Measurements from ENCODE around the gene AJUBA.

AJUBA gene

GRCh38 chr14:22998329-22999012 lies 16.1 kb upstream of the AJUBA start:
- Histone ChIP-seq H4K20me1 (ENCODE audit: insufficient read depth, low read length) (no peaks in the 10 kb centered on the region), H3K9me3 (ENCODE audit: insufficient read depth, low read length) (no peaks in the 10 kb centered on the region), H3K9ac (ENCODE audit: low read length) (no peak overlapping the region), H3K79me2 (ENCODE audit: low read length) (no peaks in the 10 kb centered on the region), H3K27me3 (ENCODE audit: low read depth, low read length) (no peaks in the 10 kb centered on the region), H3K4me1 (ENCODE audit: low read length) (peaks cover 3% of the 10 kb centered on the region; the same call in 1 of the 2 replicates), H3K27ac (ENCODE audit: low read length) (no peak overlapping the region), H2AFZ (ENCODE audit: low read depth, low read length) (no peak overlapping the region), H3K4me3 (ENCODE audit: low read length) (no peak overlapping the region), H3K36me3 (replicated peaks; ENCODE audit: low read depth, low read length) (no peaks in the 10 kb centered on the region), H3K4me2 (ENCODE audit: low read length) (no peak overlapping the region)
- TF ChIP-seq CTCF (IDR thresholded peaks at IDR 0.05; ENCODE audit: low read depth, low read length) (no peak), EZH2phosphoT487 (IDR thresholded peaks at IDR 0.05; ENCODE audit: low read depth) (no peak)

GRCh38 chr14:22997676-22998323 lies 15.4 kb upstream of the AJUBA start:
- Histone ChIP-seq H3K27ac (ENCODE audit: low read length) (no peak overlapping the region), H3K9ac (ENCODE audit: low read length) (no peak overlapping the region), H3K4me1 (ENCODE audit: low read length) (peaks cover 3% of the 10 kb centered on the region; the same call in 1 of the 2 replicates)

GRCh38 chr14:22996768-22997654 lies 14.7 kb upstream of the AJUBA start:
- H3K27me3 ChIP-seq (ENCODE audit: low read depth, low read length), result no peaks in the 10 kb centered on the region
- H3K4me3 ChIP-seq (ENCODE audit: low read length), result no peak overlapping the region
- no peak overlapping the region for H2AFZ ChIP-seq (ENCODE audit: low read depth, low read length)
- H4K20me1 ChIP-seq (ENCODE audit: insufficient read depth, low read length), result no peaks in the 10 kb centered on the region
- H3K27ac ChIP-seq (ENCODE audit: low read length), result no peak overlapping the region
- H3K79me2 ChIP-seq (ENCODE audit: low read length), result no peaks in the 10 kb centered on the region
- peaks cover 3% of the 10 kb centered on the region; the same call in 1 of the 2 replicates for H3K4me1 ChIP-seq (ENCODE audit: low read length)
- no peaks in the 10 kb centered on the region for H3K36me3 ChIP-seq (replicated peaks; ENCODE audit: low read depth, low read length)
- no peaks in the 10 kb centered on the region for H3K9me3 ChIP-seq (ENCODE audit: insufficient read depth, low read length)
- H3K4me2 ChIP-seq (ENCODE audit: low read length), result no peak overlapping the region
- TF ChIP-seq EZH2phosphoT487 (IDR thresholded peaks at IDR 0.05; ENCODE audit: low read depth) (no peak), CTCF (IDR thresholded peaks at IDR 0.05; ENCODE audit: low read depth, low read length) (no peak)
- H3K9ac ChIP-seq (ENCODE audit: low read length), result no peak overlapping the region

More at GRCh38 chr14:22997676-22998323, 15.4 kb upstream of the AJUBA start:
- Histone ChIP-seq H3K27me3 (ENCODE audit: low read depth, low read length) (no peaks in the 10 kb centered on the region), H3K4me2 (ENCODE audit: low read length) (no peak overlapping the region), H3K9me3 (ENCODE audit: insufficient read depth, low read length) (no peaks in the 10 kb centered on the region), H2AFZ (ENCODE audit: low read depth, low read length) (no peak overlapping the region), H3K4me3 (ENCODE audit: low read length) (no peak overlapping the region), H3K79me2 (ENCODE audit: low read length) (no peaks in the 10 kb centered on the region), H3K36me3 (replicated peaks; ENCODE audit: low read depth, low read length) (no peaks in the 10 kb centered on the region), H4K20me1 (ENCODE audit: insufficient read depth, low read length) (no peaks in the 10 kb centered on the region)
- no peak for TF ChIP-seq CTCF (IDR thresholded peaks at IDR 0.05; ENCODE audit: low read depth, low read length)
- TF ChIP-seq EZH2phosphoT487 (IDR thresholded peaks at IDR 0.05; ENCODE audit: low read depth), result no peak
